Body of pancreas (tissue), 4 donors: ENCODE data around the gene MAP3K5.

ENCODE experiments used
- CTCF ChIP-seq, 7 experiments: fragments of 450-650 bp in 4 of 7; fragments of 200-600 bp in 3 of 7; sonication (generic) in 3 of 7; IDR thresholded peaks; one replicate each; pipeline ENCODE4 v1.5.1; 2016 to 2019; ENCODE audit warnings: antibody characterized with exemption in 7 of 7
- POLR2A ChIP-seq, 3 donors: fragments of 450-650 bp; IDR thresholded peaks; one replicate each; pipeline ENCODE4 v1.6.1; 2016; ENCODE audit warnings: antibody characterized with exemption in 3 of 3, mild to moderate bottlenecking in 2 of 3

GRCh38 chr6:136726837-136727557 lies 65.3 kb downstream of the MAP3K5 start:
- no peak for TF ChIP-seq POLR2A (IDR thresholded peaks at IDR 0.05)
- TF ChIP-seq CTCF (IDR thresholded peaks at IDR 0.05): no peak
